CD4-positive, alpha-beta T cell treated with Interferon gamma for 1 hour (primary cell): Measurements from ENCODE around the gene P2RX1.

Experiments used
- DNase-seq: peaks from one replicate; pipeline ENCODE4 v3.0.0-alpha.2; 2020

The P2RX1 gene

GRCh38 chr17:3903051-3903825 is 13.0 kb downstream of the P2RX1 start:
- DNase-seq, result no peak

GRCh38 chr17:3900646-3901045 is 15.6 kb downstream of the P2RX1 start:
- DNase-seq, result no peak

GRCh38 chr17:3897731-3898130 is 18.5 kb downstream of the P2RX1 start:
- no peak for DNase-seq

- DNase-seq, result no peak
These were observed 19.4 kb downstream of the P2RX1 start for GRCh38 chr17:3896968-3897235.

GRCh38 chr17:3896108-3896967 is 19.9 kb downstream of the P2RX1 start:
- DNase-seq, result no peak

GRCh38 chr17:3895354-3895753 is 20.9 kb downstream of the P2RX1 start:
- DNase-seq, result no peak

- no peak for DNase-seq
These were observed 21.3 kb downstream of the P2RX1 start for GRCh38 chr17:3894911-3895343.

GRCh38 chr17:3894188-3894587 is 22.1 kb downstream of the P2RX1 start:
- no peak for DNase-seq

- no peak for DNase-seq
These were observed 22.5 kb downstream of the P2RX1 start for GRCh38 chr17:3893720-3894116.

GRCh38 chr17:3893003-3893719 is 23.1 kb downstream of the P2RX1 start, which contains the start of gene CAMKK1:
CAMKK1 (minus strand) TSS chr17:3893053; CDS start chr17:3885687, 7,366 bp downstream.
- DNase-seq, result peak; percentile 87

- peak; percentile 87 for DNase-seq
These were observed 23.9 kb downstream of the P2RX1 start for GRCh38 chr17:3892095-3892998.

- DNase-seq, result no peak
These were observed 24.6 kb downstream of the P2RX1 start for GRCh38 chr17:3891626-3892094.

- DNase-seq, result no peak
These were observed 25.4 kb downstream of the P2RX1 start for GRCh38 chr17:3890878-3891219.

GRCh38 chr17:3890082-3890877 is 26.0 kb downstream of the P2RX1 start:
- no peak for DNase-seq

GRCh38 chr17:3889325-3890012 is 26.8 kb downstream of the P2RX1 start:
- DNase-seq, result no peak

- no peak for DNase-seq
These were observed 27.7 kb downstream of the P2RX1 start for GRCh38 chr17:3888343-3889171.

GRCh38 chr17:3887804-3888203 is 28.5 kb downstream of the P2RX1 start:
- no peak for DNase-seq

GRCh38 chr17:3887394-3887793 is 28.9 kb downstream of the P2RX1 start:
- no peak for DNase-seq

GRCh38 chr17:3886776-3887175 is 29.5 kb downstream of the P2RX1 start:
- peak; percentile 45 for DNase-seq

GRCh38 chr17:3885970-3886369 is 30.3 kb downstream of the P2RX1 start:
- no peak for DNase-seq
